Stimulated activated CD8-positive, alpha-beta memory T cell treated with anti-CD3 and anti-CD28 coated beads, Interleukin-2, amount 100 ng/mL, for 1 hour (primary cell): ENCODE data around the gene PLEKHA7.

ENCODE experiments used
- DNase-seq, 2 donors: peaks; one replicate each; pipeline ENCODE4 v3.0.0-alpha.2; 2020; ENCODE audit warnings: low read depth in 2 of 2

Gene PLEKHA7

GRCh38 chr11:16788141-16789062 is 225.8 kb downstream of the PLEKHA7 start:
- DNase-seq, result peak; percentile 8 to 19

GRCh38 chr11:16787035-16787742 is 227.0 kb downstream of the PLEKHA7 start:
- no peak for DNase-seq

- DNase-seq, result no peak
These were observed 228.1 kb downstream of the PLEKHA7 start for GRCh38 chr11:16786131-16786530.

GRCh38 chr11:16785520-16786128 is 228.6 kb downstream of the PLEKHA7 start:
- peak in 1 of 2 donors; percentile 9 for DNase-seq

- DNase-seq, result no peak
These were observed 229.5 kb downstream of the PLEKHA7 start for GRCh38 chr11:16784666-16785065.

- DNase-seq, result no peak
These were observed 230.1 kb downstream of the PLEKHA7 start for GRCh38 chr11:16784097-16784496.

GRCh38 chr11:16783321-16783801 is 230.9 kb downstream of the PLEKHA7 start:
- DNase-seq, result no peak

GRCh38 chr11:16781936-16782919 is 232.0 kb downstream of the PLEKHA7 start:
- DNase-seq, result no peak

GRCh38 chr11:16780698-16781550 is 233.3 kb downstream of the PLEKHA7 start:
- DNase-seq, result no peak

GRCh38 chr11:16780146-16780545 is 234.1 kb downstream of the PLEKHA7 start:
- no peak for DNase-seq

GRCh38 chr11:16779436-16779835 is 234.8 kb downstream of the PLEKHA7 start:
- no peak for DNase-seq

- no peak for DNase-seq
These were observed 235.3 kb downstream of the PLEKHA7 start for GRCh38 chr11:16778876-16779275.

- no peak for DNase-seq
These were observed 235.9 kb downstream of the PLEKHA7 start for GRCh38 chr11:16778286-16778685.

- no peak for DNase-seq
These were observed 236.6 kb downstream of the PLEKHA7 start for GRCh38 chr11:16777613-16777975.

- no peak for DNase-seq
These were observed 237.3 kb downstream of the PLEKHA7 start for GRCh38 chr11:16776711-16777612.

GRCh38 chr11:16775614-16776283 is 238.5 kb downstream of the PLEKHA7 start:
- DNase-seq, result no peak

GRCh38 chr11:16774936-16775613 is 239.1 kb downstream of the PLEKHA7 start:
- DNase-seq, result no peak
